Liver (tissue), 9 donors: ENCODE results near the gene YIPF6. TPM values are rescaled to one million over a fixed set of nuclear protein-coding genes. Genes with fewer than 3 reads are reported as not detected.

Experiments
- DNase-seq: peaks from one replicate; pipeline ENCODE4 v3.0.0-alpha.2; 2017; ENCODE audit warnings: low spot score
- H3K27ac ChIP-seq, 2 donors: one replicate each; pipeline ENCODE4 v1.7.0; 2013; ENCODE audit warnings: inconsistent platforms in 2 of 2, low read length in 2 of 2, control low read depth in 1 of 2, low read depth in 1 of 2, mild to moderate bottlenecking in 1 of 2
- H3K27me3 ChIP-seq, 4 donors: one replicate each; pipeline versions ENCODE4 v1.6.1 to v1.7.0; 2013; ENCODE audit warnings: low read length in 3 of 4, inconsistent platforms in 1 of 4, mild to moderate bottlenecking in 1 of 4, moderate library complexity in 1 of 4; ENCODE audit not compliant: control insufficient read depth in 4 of 4, insufficient read depth in 4 of 4
- H3K36me3 ChIP-seq, 4 donors: one replicate each; pipeline versions ENCODE4 v1.6.1 to v1.7.0; 2013; ENCODE audit warnings: low read length in 3 of 4, mild to moderate bottlenecking in 3 of 4, low read depth in 1 of 4, moderate library complexity in 1 of 4; ENCODE audit not compliant: control insufficient read depth in 4 of 4, insufficient read depth in 3 of 4
- H3K4me1 ChIP-seq, 4 donors: one replicate each; pipeline versions ENCODE4 v1.6.1 to v1.7.0; 2013; ENCODE audit warnings: low read length in 3 of 4, mild to moderate bottlenecking in 3 of 4, moderate library complexity in 1 of 4; ENCODE audit not compliant: control insufficient read depth in 4 of 4, insufficient read depth in 4 of 4
- H3K4me3 ChIP-seq, 3 donors: one replicate each; pipeline versions ENCODE4 v1.6.1 to v1.7.0; 2013; ENCODE audit warnings: low read length in 3 of 3, control low read depth in 1 of 3, low read depth in 1 of 3, mild to moderate bottlenecking in 1 of 3
- H3K9ac ChIP-seq, 2 donors: one replicate each; pipeline ENCODE4 v1.7.0; 2013; ENCODE audit warnings: low read length in 2 of 2, mild to moderate bottlenecking in 2 of 2, moderate library complexity in 2 of 2, control low read depth in 1 of 2, low read depth in 1 of 2
- H3K9me3 ChIP-seq, 4 donors: one replicate each; pipeline versions ENCODE4 v1.6.1 to v1.7.0; 2013; ENCODE audit warnings: low read length in 3 of 4; ENCODE audit not compliant: control insufficient read depth in 4 of 4
- EGR1 ChIP-seq, 2 donors: IDR thresholded peaks; 2 replicates each; pipeline ENCODE4 v1.6.1; 2016 to 2018; ENCODE audit warnings: antibody characterized with exemption in 2 of 2, low read depth in 2 of 2
- FOXA1 ChIP-seq: IDR thresholded peaks from 2 replicates; pipeline ENCODE4 v1.6.1; 2016; ENCODE audit warnings: antibody characterized with exemption
- FOXA2 ChIP-seq: IDR thresholded peaks from 2 replicates; pipeline ENCODE4 v1.6.1; 2016; ENCODE audit warnings: antibody characterized with exemption
- GABPA ChIP-seq, 2 donors: IDR thresholded peaks in 1 of 2; conservative IDR thresholded peaks in 1 of 2; 2 replicates each; pipeline ENCODE4 v1.6.1; 2016; ENCODE audit warnings: antibody characterized with exemption in 2 of 2, mild to moderate bottlenecking in 1 of 2, moderate library complexity in 1 of 2
- HNF4A ChIP-seq, 2 donors: conservative IDR thresholded peaks; 2 replicates each; pipeline ENCODE4 v1.6.1; 2016; ENCODE audit warnings: antibody characterized with exemption in 2 of 2, mild to moderate bottlenecking in 2 of 2
- HNF4G ChIP-seq: IDR thresholded peaks from 2 replicates; pipeline ENCODE4 v1.6.1; 2016; ENCODE audit warnings: antibody characterized with exemption
- JUND ChIP-seq, 2 donors: IDR thresholded peaks; 2 replicates each; pipeline ENCODE4 v1.6.1; 2016; ENCODE audit warnings: antibody characterized with exemption in 2 of 2
- NR2F2 ChIP-seq: IDR thresholded peaks from 2 replicates; pipeline ENCODE4 v1.6.1; 2016; ENCODE audit warnings: antibody characterized with exemption
- RAD21 ChIP-seq, 2 donors: IDR thresholded peaks; 2 replicates each; pipeline ENCODE4 v1.6.1; 2016; ENCODE audit warnings: antibody characterized with exemption in 2 of 2, mild to moderate bottlenecking in 2 of 2
- RXRA ChIP-seq, 2 donors: IDR thresholded peaks; 2 replicates each; pipeline ENCODE4 v1.6.1; 2017 to 2018; ENCODE audit warnings: antibody characterized with exemption in 2 of 2, mild to moderate bottlenecking in 1 of 2
- SP1 ChIP-seq: IDR thresholded peaks from 2 replicates; pipeline ENCODE4 v1.6.1; 2018; ENCODE audit warnings: antibody characterized with exemption, mild to moderate bottlenecking
- TAF1 ChIP-seq: conservative IDR thresholded peaks from 2 replicates; pipeline ENCODE4 v1.6.1; 2016; ENCODE audit warnings: antibody characterized with exemption, mild to moderate bottlenecking
- YY1 ChIP-seq: IDR thresholded peaks from 2 replicates; pipeline ENCODE4 v1.6.1; 2016; ENCODE audit warnings: antibody characterized with exemption, mild to moderate bottlenecking
- WGBS: extraction: QIAGEN DNeasy Blood & Tissue Kit; methylation state at CpG from one replicate; pipeline ENCODE4 v1.1.7; 2013; 5-methylcytosine and 5-hydroxymethylcytosine counted together
- polyA plus RNA-seq, 2 donors: library from polyadenylated mRNA; stranded (reverse) in 1 of 2; unstranded in 1 of 2; fragments of 200-250 nt in 1 of 2; fragments of >200 nt in 1 of 2; fragmentation: Nextera tagmentation in 1 of 2; extraction: Ambion mirVana in 1 of 2; gene quantifications; one replicate each; pipeline versions ENCODE4 v1.2.1 to v1.2.3, GENCODE V29; 2013 to 2015
- total RNA-seq, 2 donors: library from RNA; depleted of rRNA; stranded (reverse); fragments of >200 nt; gene quantifications; one replicate each; pipeline ENCODE4 v1.2.3, GENCODE V29; 2014
- TF ChIP-seq, protein P1 (sequence below): IDR thresholded peaks from 2 replicates; pipeline ENCODE4 v1.6.1; 2016; ENCODE audit warnings: antibody characterized with exemption
- TF ChIP-seq, protein P2 (sequence below): fragments of 150-350 bp; IDR thresholded peaks from 2 replicates; pipeline ENCODE4 v1.5.1; 2017; ENCODE audit warnings: improper control_type of control experiment, low read depth, low read length; ENCODE audit not compliant: missing input control
- TF ChIP-seq, protein P3 (sequence below): IDR thresholded peaks from 2 replicates; pipeline ENCODE4 v1.6.1; 2016; ENCODE audit warnings: antibody characterized with exemption
- TF ChIP-seq, protein P4 (sequence below): IDR thresholded peaks from 2 replicates; pipeline ENCODE4 v1.6.1; 2016; ENCODE audit warnings: antibody characterized with exemption
- TF ChIP-seq, protein P5 (sequence below): IDR thresholded peaks from 2 replicates; pipeline ENCODE4 v1.6.1; 2016; ENCODE audit warnings: antibody characterized with exemption, mild to moderate bottlenecking
- donor health status: healthy.
- donor health status: healthy.
- donor health status: healthy.
- donor health status: healthy.
- donor health status: healthy.

YIPF6 gene
- total and polyA plus RNA-seq, 4 donors = 11.9 to 36.3 (median 28.4) TPM

DNA sequence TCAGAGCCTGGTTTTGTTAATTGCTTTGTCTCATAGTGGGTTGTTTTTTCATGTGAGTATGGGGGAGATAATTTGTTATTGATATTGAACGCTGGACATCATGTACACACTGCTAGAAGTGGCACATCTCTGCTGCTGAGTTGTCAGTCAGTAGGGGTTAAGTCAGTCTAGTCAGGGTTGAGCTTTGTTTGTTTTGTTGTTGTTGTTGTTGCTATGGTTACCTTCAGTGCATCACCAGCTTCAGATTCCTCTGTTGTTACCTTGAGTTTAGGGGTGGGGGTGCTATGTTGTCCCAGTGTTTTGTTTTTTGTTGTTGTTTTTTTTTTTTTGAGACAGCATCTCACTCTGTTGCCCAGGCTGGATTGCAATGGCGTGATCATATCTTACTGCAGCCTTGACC is 9.9 kb downstream of the YIPF6 start:
- TF ChIP-seq RXRA (IDR thresholded peaks at IDR 0.05) (no peak), TAF1 (no peak), FOXA2 (no peak), FOXA1 (no peak), SP1 (no peak), EGR1 (IDR thresholded peaks at IDR 0.05; ENCODE audit: low read depth in 2 of 2) (no peak), NR2F2 (no peak), RAD21 (IDR thresholded peaks at IDR 0.05) (no peak), JUND (IDR thresholded peaks at IDR 0.05) (no peak), HNF4A (conservative IDR thresholded peaks at IDR 0.05) (no peak), GABPA (IDR thresholded peaks at IDR 0.05 in 1 of 2, conservative IDR thresholded peaks at IDR 0.05 in 1 of 2) (no peak), YY1 (no peak), HNF4G (no peak)
- TF ChIP-seq, protein P1, sequence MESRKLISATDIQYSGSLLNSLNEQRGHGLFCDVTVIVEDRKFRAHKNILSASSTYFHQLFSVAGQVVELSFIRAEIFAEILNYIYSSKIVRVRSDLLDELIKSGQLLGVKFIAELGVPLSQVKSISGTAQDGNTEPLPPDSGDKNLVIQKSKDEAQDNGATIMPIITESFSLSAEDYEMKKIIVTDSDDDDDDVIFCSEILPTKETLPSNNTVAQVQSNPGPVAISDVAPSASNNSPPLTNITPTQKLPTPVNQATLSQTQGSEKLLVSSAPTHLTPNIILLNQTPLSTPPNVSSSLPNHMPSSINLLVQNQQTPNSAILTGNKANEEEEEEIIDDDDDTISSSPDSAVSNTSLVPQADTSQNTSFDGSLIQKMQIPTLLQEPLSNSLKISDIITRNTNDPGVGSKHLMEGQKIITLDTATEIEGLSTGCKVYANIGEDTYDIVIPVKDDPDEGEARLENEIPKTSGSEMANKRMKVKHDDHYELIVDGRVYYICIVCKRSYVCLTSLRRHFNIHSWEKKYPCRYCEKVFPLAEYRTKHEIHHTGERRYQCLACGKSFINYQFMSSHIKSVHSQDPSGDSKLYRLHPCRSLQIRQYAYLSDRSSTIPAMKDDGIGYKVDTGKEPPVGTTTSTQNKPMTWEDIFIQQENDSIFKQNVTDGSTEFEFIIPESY = no peak
- TF ChIP-seq, protein P2, sequence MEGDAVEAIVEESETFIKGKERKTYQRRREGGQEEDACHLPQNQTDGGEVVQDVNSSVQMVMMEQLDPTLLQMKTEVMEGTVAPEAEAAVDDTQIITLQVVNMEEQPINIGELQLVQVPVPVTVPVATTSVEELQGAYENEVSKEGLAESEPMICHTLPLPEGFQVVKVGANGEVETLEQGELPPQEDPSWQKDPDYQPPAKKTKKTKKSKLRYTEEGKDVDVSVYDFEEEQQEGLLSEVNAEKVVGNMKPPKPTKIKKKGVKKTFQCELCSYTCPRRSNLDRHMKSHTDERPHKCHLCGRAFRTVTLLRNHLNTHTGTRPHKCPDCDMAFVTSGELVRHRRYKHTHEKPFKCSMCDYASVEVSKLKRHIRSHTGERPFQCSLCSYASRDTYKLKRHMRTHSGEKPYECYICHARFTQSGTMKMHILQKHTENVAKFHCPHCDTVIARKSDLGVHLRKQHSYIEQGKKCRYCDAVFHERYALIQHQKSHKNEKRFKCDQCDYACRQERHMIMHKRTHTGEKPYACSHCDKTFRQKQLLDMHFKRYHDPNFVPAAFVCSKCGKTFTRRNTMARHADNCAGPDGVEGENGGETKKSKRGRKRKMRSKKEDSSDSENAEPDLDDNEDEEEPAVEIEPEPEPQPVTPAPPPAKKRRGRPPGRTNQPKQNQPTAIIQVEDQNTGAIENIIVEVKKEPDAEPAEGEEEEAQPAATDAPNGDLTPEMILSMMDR = no peak
- TF ChIP-seq, protein P3, sequence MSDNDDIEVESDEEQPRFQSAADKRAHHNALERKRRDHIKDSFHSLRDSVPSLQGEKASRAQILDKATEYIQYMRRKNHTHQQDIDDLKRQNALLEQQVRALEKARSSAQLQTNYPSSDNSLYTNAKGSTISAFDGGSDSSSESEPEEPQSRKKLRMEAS = no peak
- TF ChIP-seq, protein P4, sequence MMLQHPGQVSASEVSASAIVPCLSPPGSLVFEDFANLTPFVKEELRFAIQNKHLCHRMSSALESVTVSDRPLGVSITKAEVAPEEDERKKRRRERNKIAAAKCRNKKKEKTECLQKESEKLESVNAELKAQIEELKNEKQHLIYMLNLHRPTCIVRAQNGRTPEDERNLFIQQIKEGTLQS = no peak
- TF ChIP-seq, protein P5, sequence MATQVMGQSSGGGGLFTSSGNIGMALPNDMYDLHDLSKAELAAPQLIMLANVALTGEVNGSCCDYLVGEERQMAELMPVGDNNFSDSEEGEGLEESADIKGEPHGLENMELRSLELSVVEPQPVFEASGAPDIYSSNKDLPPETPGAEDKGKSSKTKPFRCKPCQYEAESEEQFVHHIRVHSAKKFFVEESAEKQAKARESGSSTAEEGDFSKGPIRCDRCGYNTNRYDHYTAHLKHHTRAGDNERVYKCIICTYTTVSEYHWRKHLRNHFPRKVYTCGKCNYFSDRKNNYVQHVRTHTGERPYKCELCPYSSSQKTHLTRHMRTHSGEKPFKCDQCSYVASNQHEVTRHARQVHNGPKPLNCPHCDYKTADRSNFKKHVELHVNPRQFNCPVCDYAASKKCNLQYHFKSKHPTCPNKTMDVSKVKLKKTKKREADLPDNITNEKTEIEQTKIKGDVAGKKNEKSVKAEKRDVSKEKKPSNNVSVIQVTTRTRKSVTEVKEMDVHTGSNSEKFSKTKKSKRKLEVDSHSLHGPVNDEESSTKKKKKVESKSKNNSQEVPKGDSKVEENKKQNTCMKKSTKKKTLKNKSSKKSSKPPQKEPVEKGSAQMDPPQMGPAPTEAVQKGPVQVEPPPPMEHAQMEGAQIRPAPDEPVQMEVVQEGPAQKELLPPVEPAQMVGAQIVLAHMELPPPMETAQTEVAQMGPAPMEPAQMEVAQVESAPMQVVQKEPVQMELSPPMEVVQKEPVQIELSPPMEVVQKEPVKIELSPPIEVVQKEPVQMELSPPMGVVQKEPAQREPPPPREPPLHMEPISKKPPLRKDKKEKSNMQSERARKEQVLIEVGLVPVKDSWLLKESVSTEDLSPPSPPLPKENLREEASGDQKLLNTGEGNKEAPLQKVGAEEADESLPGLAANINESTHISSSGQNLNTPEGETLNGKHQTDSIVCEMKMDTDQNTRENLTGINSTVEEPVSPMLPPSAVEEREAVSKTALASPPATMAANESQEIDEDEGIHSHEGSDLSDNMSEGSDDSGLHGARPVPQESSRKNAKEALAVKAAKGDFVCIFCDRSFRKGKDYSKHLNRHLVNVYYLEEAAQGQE = no peak
- H3K9me3 ChIP-seq = no peaks in the 10 kb centered on the region
- no peak overlapping the region for H3K9ac ChIP-seq
- no peaks in the 10 kb centered on the region for H3K27me3 ChIP-seq
- H3K4me3 ChIP-seq = no peak overlapping the region
- DNase-seq = no peak
- H3K36me3 ChIP-seq = peaks cover 0 to 7% (median 2%) of the 10 kb centered on the region in 4 donors
- H3K27ac ChIP-seq = no peak overlapping the region
- H3K4me1 ChIP-seq = no peaks in the 10 kb centered on the region
- 84% methylated on average over 2 of the region's 2 CpGs for WGBS
